CD1c-positive myeloid dendritic cell (primary cell): ENCODE results near the gene CALU.
A peak's percentile ranks its signal among the peaks of the same experiment; 100 is the strongest.

Experiments
- DNase-seq: peaks from one replicate; pipeline ENCODE4 v3.0.0-alpha.2; 2016; ENCODE audit errors: extremely low spot score

Gene CALU

GRCh38 chr7:128785738-128786137, 46.6 kb downstream of the CALU start:
- DNase-seq: no peak

- no peak for DNase-seq
Observed at GRCh38 chr7:128788446-128789412, 49.6 kb downstream of the CALU start.

- no peak for DNase-seq
Observed at GRCh38 chr7:128790315-128791041, 51.3 kb downstream of the CALU start.

GRCh38 chr7:128791121-128791971, 52.2 kb downstream of the CALU start, which contains the start of gene CCDC136:
Gene CCDC136 (plus strand): TSS chr7:128791968. CDS start chr7:128792412, 444 bp downstream.
- DNase-seq: peak; percentile 78

GRCh38 chr7:128791972-128792327, 52.8 kb downstream of the CALU start:
- no peak for DNase-seq

GRCh38 chr7:128792471-128793180, 53.5 kb downstream of the CALU start:
- no peak for DNase-seq

GRCh38 chr7:128793181-128793547, 54.0 kb downstream of the CALU start:
- DNase-seq: no peak

GRCh38 chr7:128794020-128794419, 54.9 kb downstream of the CALU start:
- DNase-seq: no peak

GRCh38 chr7:128794436-128794835, 55.3 kb downstream of the CALU start:
- DNase-seq: no peak

GRCh38 chr7:128795129-128795528, 56.0 kb downstream of the CALU start:
- no peak for DNase-seq

- DNase-seq: no peak
Observed at GRCh38 chr7:128796327-128796726, 57.2 kb downstream of the CALU start.

GRCh38 chr7:128799451-128799850, 60.3 kb downstream of the CALU start:
- DNase-seq: peak; percentile 16

- no peak for DNase-seq
Observed at GRCh38 chr7:128800567-128800966, 61.4 kb downstream of the CALU start.

- no peak for DNase-seq
Observed at GRCh38 chr7:128801003-128801402, 61.8 kb downstream of the CALU start.

- no peak for DNase-seq
Observed at GRCh38 chr7:128801667-128802418, 62.7 kb downstream of the CALU start.

- DNase-seq: no peak
Observed at GRCh38 chr7:128804484-128804883, 65.3 kb downstream of the CALU start.

GRCh38 chr7:128805225-128805624, 66.1 kb downstream of the CALU start:
- DNase-seq: no peak

- DNase-seq: no peak
Observed at GRCh38 chr7:128807191-128807590, 68.0 kb downstream of the CALU start.

- no peak for DNase-seq
Observed at GRCh38 chr7:128809363-128809762, 70.2 kb downstream of the CALU start.

- DNase-seq: no peak
Observed at GRCh38 chr7:128810473-128810872, 71.3 kb downstream of the CALU start.

GRCh38 chr7:128810997-128811396, 71.8 kb downstream of the CALU start:
- DNase-seq: no peak
